Measurements from ENCODE around the gene JPH3. TPM values are rescaled to one million over a fixed set of nuclear protein-coding genes. Genes with fewer than 3 reads are reported as not detected.

Gene JPH3
- total RNA-seq: not detected in 2 replicates

GRCh38 chr16:87602001-87602775 lies at the start of gene JPH3:
Gene JPH3, plus strand, starts transcription at chr16:87602508. Its CDS starts 639 bp downstream, at chr16:87603147.

Other genes starting within 250 kb of the JPH3 start
- 41.6 and 45.0 TPM in 2 replicates for gene FBXO31, start 218.7 kb upstream of the JPH3 start, total RNA-seq
- gene MAP1LC3B, start 210.2 kb upstream of the JPH3 start, total RNA-seq: 27.8 and 30.9 TPM in 2 replicates
- 15.7 and 21.7 TPM in 2 replicates for gene ZCCHC14, start 109.5 kb upstream of the JPH3 start, total RNA-seq
- gene KLHDC4, start 163.5 kb downstream of the JPH3 start, total RNA-seq: 27.0 and 31.7 TPM in 2 replicates

Data from uterine smooth muscle cell (primary cell).